Activated CD8-positive, alpha-beta memory T cell treated with anti-CD3 and anti-CD28 coated beads for 36 hours (primary cell): Measurements from ENCODE around the gene OR2G2. TPM values are rescaled to one million over a fixed set of nuclear protein-coding genes. Genes with fewer than 3 reads are reported as not detected.

Experiments used
- CTCF ChIA-PET: fragments of 350-600 bp; sonication (Branson Sonifier 250); formaldehyde crosslinking; loops from one replicate; lab custom pipeline; 2021; ENCODE audit warnings: antibody characterized with exemption; lab: Charles Lee
- POLR2A ChIA-PET: fragments of 350-600 bp; sonication (Branson Sonifier 250); formaldehyde crosslinking; loops from one replicate; lab custom pipeline; 2021; ENCODE audit warnings: antibody characterized with exemption; lab: Charles Lee
- total RNA-seq, 2 experiments: library from RNA; stranded (reverse); gene quantifications; one replicate each; pipeline ENCODE4 v1.2.3, GENCODE V29; 2021

The OR2G2 gene, protein sequence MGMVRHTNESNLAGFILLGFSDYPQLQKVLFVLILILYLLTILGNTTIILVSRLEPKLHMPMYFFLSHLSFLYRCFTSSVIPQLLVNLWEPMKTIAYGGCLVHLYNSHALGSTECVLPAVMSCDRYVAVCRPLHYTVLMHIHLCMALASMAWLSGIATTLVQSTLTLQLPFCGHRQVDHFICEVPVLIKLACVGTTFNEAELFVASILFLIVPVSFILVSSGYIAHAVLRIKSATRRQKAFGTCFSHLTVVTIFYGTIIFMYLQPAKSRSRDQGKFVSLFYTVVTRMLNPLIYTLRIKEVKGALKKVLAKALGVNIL
- not detected for total RNA-seq

- ChIA-PET POLR2A (no interaction called here), CTCF (no interaction called here)
Measured at GRCh38 chr1:247588060-247588459, at the start of gene OR2G2. OR2G2 (plus strand) TSS chr1:247588360; CDS start chr1:247588360, 0 bp downstream.

- ChIA-PET CTCF (interaction anchor here (1.3 kb wide), 1 partner anchor 166 kb away, joined by 4 read pairs; no protein-coding TSS in a partner anchor), POLR2A (no interaction called here)
Measured at GRCh38 chr1:247538561-247538960, 49.6 kb upstream of the OR2G2 start.

GRCh38 chr1:247539215-247539614 is 48.9 kb upstream of the OR2G2 start:
- ChIA-PET CTCF (interaction anchor here (1.3 kb wide), 1 partner anchor 167 kb away, joined by 4 read pairs; no protein-coding TSS in a partner anchor), POLR2A (no interaction called here)

GRCh38 chr1:247540581-247540980 is 47.6 kb upstream of the OR2G2 start:
- CTCF ChIA-PET, result no interaction called here
- POLR2A ChIA-PET, result no interaction called here

- POLR2A ChIA-PET, result no interaction called here
Measured at GRCh38 chr1:247542811-247543210, 45.3 kb upstream of the OR2G2 start.

DNA sequence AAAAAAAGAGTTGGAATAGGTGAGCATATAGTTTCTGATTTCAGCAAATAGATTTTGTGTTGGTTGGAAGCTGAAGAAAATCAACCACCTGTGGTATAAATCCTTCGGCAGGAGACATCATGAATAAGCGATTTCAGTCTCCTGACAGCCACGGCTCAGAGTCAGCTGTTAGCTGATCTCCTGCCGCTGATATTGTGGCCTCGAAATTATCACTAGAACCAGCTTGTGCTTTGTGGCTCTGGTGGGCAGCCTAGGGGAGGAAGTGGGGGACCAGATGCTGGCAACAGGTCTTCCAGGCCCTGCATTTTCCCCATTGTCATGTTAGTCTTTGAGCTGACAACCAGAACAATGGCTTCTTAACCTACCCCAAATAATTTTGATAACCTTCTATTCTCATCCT is 40.1 kb upstream of the OR2G2 start:
- ChIA-PET CTCF (no interaction called here), POLR2A (no interaction called here)

More at GRCh38 chr1:247542811-247543210, 45.3 kb upstream of the OR2G2 start:
- CTCF ChIA-PET, result no interaction called here

DNA sequence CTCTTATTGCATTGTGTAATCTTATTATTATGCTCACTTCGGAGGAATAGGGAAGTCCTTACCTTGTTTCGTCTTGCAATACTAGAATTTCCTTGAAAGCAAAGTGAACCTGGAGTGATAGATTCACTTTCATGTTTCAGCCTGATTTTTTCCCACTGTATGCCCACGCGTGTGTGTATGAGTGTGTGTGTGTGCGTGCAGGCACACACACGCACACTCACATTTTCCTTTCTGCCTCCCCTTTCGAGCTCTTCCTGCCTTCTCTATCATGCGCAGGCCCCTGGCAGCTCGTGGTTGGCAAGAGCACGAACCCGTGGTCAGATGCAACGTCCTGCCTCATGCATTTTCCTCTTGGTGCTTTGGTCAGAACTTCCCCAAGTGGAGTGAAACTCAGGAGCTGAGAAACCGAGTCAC is 39.4 kb upstream of the OR2G2 start, which contains the start of gene GCSAML:
GCSAML (plus strand) TSS at position 366 of the 414 bp plus-strand sequence. CDS start 58 bp downstream, outside the sequence.
- POLR2A ChIA-PET, result no interaction called here

DNA sequence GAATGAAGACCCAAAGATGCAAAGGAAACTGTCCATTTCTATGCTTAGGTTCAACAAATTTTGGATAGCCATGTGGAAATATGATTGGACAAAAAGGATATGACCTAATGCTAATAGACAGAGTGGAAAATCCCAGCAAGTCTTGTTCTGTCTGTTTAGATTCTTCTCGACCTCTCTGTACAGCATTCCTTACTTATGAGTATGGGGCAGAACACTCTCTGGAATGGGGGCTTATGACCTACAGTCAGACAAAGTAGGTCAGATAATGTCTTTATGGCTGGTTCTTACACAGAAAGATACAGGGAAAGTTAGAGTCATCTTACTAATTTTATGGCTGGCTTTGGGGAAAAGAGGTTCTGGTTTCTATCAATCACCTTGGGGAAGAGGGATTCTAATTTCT is 36.4 kb upstream of the OR2G2 start:
- CTCF ChIA-PET, result no interaction called here

More for the DNA sequence above, 39.4 kb upstream of the OR2G2 start, which contains the start of gene GCSAML:
- CTCF ChIA-PET, result no interaction called here

DNA sequence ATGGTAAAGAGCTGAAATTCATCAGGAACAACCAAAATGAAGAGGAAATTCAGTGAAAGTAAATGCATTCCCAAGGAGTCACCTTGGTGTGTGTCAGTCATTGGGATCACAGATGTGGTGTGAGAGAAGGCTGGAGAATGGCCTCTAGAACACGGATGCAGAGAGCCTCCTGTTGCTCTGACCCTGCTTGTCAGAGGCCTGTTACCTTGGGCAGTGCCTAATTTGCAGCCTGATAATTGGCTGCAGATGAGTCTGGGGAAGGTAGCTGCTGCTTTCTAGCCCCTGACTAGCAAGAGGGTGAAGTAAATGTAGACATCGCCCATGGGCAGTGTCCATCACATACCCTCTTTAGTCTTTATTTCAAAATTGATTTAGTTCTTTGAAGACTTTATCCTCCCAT is 35.9 kb upstream of the OR2G2 start:
- ChIA-PET POLR2A (no interaction called here), CTCF (no interaction called here)

More for the DNA sequence above, 36.4 kb upstream of the OR2G2 start:
- POLR2A ChIA-PET, result no interaction called here

DNA sequence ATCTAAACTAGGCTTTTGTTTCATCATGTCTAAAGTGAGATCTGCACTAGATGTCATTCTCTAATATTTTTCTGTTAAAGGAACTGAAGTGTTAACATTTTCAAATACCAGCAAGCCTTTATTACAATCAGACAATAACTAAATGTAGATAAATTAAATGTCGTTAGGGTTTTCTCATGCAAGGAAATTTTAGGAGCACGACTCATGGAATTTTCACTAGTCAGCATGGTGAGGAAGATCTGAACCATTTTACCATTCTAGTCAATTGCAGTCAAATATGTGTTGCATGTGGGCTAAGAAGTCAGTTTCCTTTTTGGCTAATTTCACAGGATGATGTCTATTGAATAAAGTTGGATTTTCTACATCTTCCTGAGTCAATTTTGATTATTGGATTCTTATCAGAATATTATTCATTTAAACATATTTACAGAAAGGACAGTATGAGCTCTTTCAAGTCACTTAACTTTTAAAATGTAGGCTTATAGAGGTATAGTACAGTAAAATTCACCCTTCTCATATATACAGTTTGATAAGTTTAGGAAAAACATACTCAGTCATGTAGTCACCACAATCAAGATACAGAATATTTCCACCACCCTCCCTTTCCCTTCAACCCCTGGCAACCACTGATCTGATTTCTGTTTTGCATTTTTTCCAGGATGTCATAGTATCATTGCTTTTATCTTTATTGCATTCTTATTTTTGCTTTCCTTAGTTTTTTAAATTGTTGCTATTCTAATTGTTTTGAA is 30.1 kb upstream of the OR2G2 start:
- POLR2A ChIA-PET, result no interaction called here
- CTCF ChIA-PET, result no interaction called here

GRCh38 chr1:247561711-247562110 is 26.4 kb upstream of the OR2G2 start:
- ChIA-PET POLR2A (no interaction called here), CTCF (no interaction called here)

DNA sequence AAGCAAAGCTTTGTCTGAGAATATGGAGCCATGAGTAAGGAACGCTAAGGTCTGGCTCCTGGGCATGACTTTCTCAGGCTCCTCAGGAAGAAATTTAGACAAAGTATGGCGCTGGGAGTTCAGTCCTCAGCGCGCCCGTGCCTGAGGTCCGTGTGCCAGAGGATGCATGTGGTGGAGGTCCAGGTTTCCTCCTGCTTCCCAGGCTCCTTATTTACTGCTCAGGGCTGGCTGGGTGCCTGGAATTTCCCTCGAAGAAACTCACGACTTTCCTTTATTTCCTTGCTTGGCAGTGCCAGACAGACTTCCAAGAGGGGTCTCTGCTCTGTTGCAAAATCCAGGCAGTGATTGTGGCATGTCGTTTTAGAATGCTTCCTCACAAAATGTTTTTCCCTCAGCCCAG is 26.0 kb upstream of the OR2G2 start:
- ChIA-PET CTCF (no interaction called here), POLR2A (no interaction called here)

DNA sequence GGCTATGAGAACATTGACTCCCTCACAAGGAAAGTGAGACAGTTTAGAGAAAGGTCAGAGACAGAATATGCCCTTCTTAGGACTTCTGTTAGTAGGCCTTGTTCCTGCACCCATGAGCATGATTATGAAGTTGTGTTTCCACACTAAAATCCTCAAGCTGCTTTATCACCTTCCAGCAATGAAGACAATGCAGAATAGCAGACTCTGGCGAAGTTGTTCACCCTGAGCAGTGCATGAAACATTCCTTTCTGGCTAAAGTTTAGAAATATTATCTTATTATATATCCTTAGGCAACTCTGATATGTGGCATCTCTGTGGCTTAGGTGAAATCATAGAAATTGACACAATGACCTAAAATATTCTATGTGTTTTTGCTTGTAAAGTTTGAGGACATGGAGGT is 13.9 kb upstream of the OR2G2 start:
- ChIA-PET POLR2A (no interaction called here), CTCF (no interaction called here)

GRCh38 chr1:247574664-247575063 is 13.5 kb upstream of the OR2G2 start:
- CTCF ChIA-PET, result no interaction called here

DNA sequence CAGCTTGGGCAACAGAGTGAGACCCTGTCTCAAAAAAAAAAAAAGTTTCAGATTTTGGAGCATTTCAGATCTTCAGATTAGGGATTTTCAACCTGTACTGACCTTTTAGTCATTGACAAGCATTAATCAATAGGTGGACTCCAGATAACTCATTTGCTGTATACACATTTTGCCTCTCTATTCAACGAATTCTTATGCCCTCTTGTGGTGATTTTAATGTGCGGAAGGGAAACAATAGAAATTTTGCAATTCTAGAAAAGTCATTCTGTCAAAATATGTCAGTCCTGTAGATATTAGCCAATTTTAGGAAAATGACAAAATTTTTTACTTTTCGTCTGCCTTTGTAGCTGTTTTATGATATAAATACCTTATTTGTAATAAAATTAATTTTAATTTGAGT is 11.6 kb upstream of the OR2G2 start:
- CTCF ChIA-PET, result no interaction called here
- POLR2A ChIA-PET, result no interaction called here

More at GRCh38 chr1:247574664-247575063, 13.5 kb upstream of the OR2G2 start:
- POLR2A ChIA-PET, result no interaction called here

GRCh38 chr1:247578946-247579460 is 9.2 kb upstream of the OR2G2 start:
- POLR2A ChIA-PET, result no interaction called here
- CTCF ChIA-PET, result no interaction called here

GRCh38 chr1:247605286-247605685 is 17.1 kb downstream of the OR2G2 start, which contains the start of gene OR2G3:
OR2G3 (plus strand) TSS chr1:247605586; CDS start chr1:247605586, 0 bp downstream.
- ChIA-PET CTCF (no interaction called here), POLR2A (no interaction called here)

GRCh38 chr1:247613405-247613804 is 25.2 kb downstream of the OR2G2 start:
- CTCF ChIA-PET, result no interaction called here
- POLR2A ChIA-PET, result no interaction called here

DNA sequence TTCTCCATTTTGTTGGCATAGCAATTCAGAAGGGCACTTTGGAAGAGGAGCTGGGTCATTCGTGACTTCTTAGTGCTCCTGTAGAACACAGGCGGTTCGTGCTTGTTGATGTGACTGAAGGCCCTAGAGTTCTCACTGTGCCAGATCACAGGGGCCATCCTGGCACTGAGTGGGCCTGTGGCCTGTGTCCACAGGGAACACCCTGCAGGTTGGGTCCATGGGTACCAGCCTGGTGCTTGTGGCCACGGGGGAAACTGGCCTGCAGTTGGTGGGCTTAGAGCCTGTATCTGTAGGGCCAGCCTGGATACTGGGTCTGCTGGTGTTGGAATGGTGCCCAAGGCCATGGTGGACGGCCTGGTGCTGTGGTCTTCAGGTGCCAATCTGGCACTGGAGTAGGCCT is 26.5 kb downstream of the OR2G2 start:
- ChIA-PET POLR2A (no interaction called here), CTCF (no interaction called here)

DNA sequence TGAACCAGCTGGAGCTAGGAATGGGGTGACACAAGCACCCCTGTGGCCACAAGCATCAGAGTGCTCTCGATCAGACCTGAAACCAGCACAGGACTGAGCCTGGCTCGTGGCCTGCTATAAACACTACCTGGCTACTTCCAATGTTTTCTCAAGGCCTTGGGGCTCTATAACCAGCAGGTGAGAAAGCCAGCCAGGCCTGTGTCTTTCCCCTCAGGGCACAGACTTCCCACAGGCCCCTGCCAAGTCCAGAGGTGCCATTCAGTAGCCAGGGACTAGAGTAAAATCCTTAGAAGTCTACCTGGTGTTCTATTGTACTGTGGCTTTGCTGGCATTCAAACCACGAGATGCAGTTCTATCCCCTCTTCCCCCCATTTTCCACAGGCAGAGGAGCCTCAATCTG is 39.8 kb downstream of the OR2G2 start:
- POLR2A ChIA-PET, result no interaction called here
- CTCF ChIA-PET, result no interaction called here
